A673 (cell line): Measurements from ENCODE around the gene RANBP3. TPM values are rescaled to one million over a fixed set of nuclear protein-coding genes. Genes with fewer than 3 reads are reported as not detected.
"Not testable (repeated sequence)": the region's sequence is repeated elsewhere in the genome, so short reads cannot be mapped to it uniquely, and the experiment has no call there.

Source experiments
- BruUV-seq: library from RNA; stranded (reverse); fragments of 400-500 nt; replicated peaks from 2 replicates; lab custom pipeline; 2021; lab: Mats Ljungman, UMichigan
- CTCF ChIA-PET: fragments of 300-600 bp; sonication (Branson Sonifier 250); formaldehyde crosslinking; loops from one replicate; lab custom pipeline; 2022; ENCODE audit warnings: antibody characterized with exemption; lab: Charles Lee
- POLR2A ChIA-PET: fragments of 300-600 bp; sonication (Branson Sonifier 250); formaldehyde crosslinking; loops from one replicate; lab custom pipeline; 2022; ENCODE audit warnings: antibody characterized with exemption; ENCODE audit not compliant: low non-redundant PET; lab: Charles Lee
- DNase-seq: peaks from one replicate; pipeline ENCODE4 v3.0.0-alpha.2; 2015; ENCODE audit warnings: low spot score
- H3K27ac ChIP-seq: fragments of 200-600 bp; sonication (generic); 2 replicates; pipeline ENCODE4 v1.5.1; 2016; ENCODE audit warnings: mixed run types, low read depth, mild to moderate bottlenecking, mixed read lengths, antibody characterized with exemption, low read length; ENCODE audit not compliant: poor library complexity, severe bottlenecking
- H3K27me3 ChIP-seq: fragments of 200-600 bp; sonication (generic); replicated peaks from 2 replicates; pipeline ENCODE4 v1.6.1; 2017; ENCODE audit warnings: mixed run types, low read depth, mild to moderate bottlenecking, mixed read lengths, antibody characterized with exemption, low read length; ENCODE audit not compliant: insufficient read depth, poor library complexity
- H3K36me3 ChIP-seq: fragments of 200-600 bp; sonication (generic); 2 replicates; pipeline ENCODE4 v1.6.1; 2016; ENCODE audit warnings: mixed run types, mild to moderate bottlenecking, mixed read lengths, antibody characterized with exemption, low read length; ENCODE audit not compliant: insufficient read depth, poor library complexity, severe bottlenecking
- H3K4me1 ChIP-seq: fragments of 200-600 bp; sonication (generic); 2 replicates; pipeline ENCODE4 v1.6.1; 2017; ENCODE audit warnings: mixed run types, mild to moderate bottlenecking, mixed read lengths, antibody characterized with exemption, low read length; ENCODE audit not compliant: insufficient read depth, poor library complexity, severe bottlenecking
- H3K4me3 ChIP-seq: fragments of 200-600 bp; sonication (generic); 2 replicates; pipeline ENCODE4 v1.5.1; 2016; ENCODE audit warnings: low read depth, mixed run types, mild to moderate bottlenecking, mixed read lengths, low read length; ENCODE audit not compliant: poor library complexity, severe bottlenecking
- H3K9me3 ChIP-seq: fragments of 200-600 bp; sonication (generic); 2 replicates; pipeline ENCODE4 v1.6.1; 2016; ENCODE audit warnings: mixed run types, low read depth, mild to moderate bottlenecking, mixed read lengths, antibody characterized with exemption, low read length; ENCODE audit not compliant: poor library complexity, severe bottlenecking
- EZH2 ChIP-seq: fragments of 200-600 bp; sonication (generic); IDR thresholded peaks from 2 replicates; pipeline ENCODE4 v1.6.1; 2017; ENCODE audit warnings: borderline replicate concordance, low read depth, mild to moderate bottlenecking, mixed read lengths, antibody characterized with exemption, low read length; ENCODE audit not compliant: poor library complexity, severe bottlenecking
- intact Hi-C: fragments of 100-400 bp; cut with micrococcal nuclease; formaldehyde crosslinking; loops from one replicate; pipeline ENCODE4 v1.10.0; 2022; ENCODE audit not compliant: unreplicated experiment
- total RNA-seq: library from RNA; stranded (reverse); gene quantifications from 2 replicates; pipeline ENCODE4 v1.2.3, GENCODE V29; 2021
- TF ChIP-seq, protein P1 (sequence below): fragments of 300-800, 200-600 bp; sonication (generic); conservative IDR thresholded peaks from 2 replicates; pipeline ENCODE4 v1.5.1; 2017; ENCODE audit warnings: low read depth, mild to moderate bottlenecking, antibody characterized with exemption, low read length, moderate library complexity, mixed read lengths

The RANBP3 gene
- total RNA-seq, 1 experiment from 2014 or later: 130 TPM

DNA sequence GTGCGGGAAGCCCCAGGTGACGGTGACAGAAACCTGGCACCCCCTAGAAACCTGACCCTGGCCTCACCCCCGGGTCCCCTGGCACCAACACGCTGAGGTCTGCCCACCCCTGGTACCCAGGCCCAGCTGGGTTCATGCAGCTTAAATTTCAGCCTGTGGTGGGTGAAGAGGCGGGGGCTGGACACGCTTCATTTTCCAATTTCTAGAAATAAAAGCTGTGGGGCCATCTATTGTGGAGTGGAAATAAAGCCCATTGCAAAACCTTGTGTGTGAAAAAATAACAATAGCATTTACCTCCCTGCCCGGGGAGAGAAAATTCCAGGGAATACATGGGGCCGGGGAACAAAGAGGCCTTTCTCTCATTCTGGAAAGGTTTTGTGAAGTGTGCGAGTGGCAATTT lies 100.1 kb downstream of the RANBP3 start:
- intact Hi-C loops: no loop called here
- POLR2A ChIA-PET: no interaction called here
- peaks cover 8% of the 10 kb centered on the region for H3K27me3 ChIP-seq
- H3K9me3 ChIP-seq: no peaks in the 10 kb centered on the region
- no peak for DNase-seq
- CTCF ChIA-PET: no interaction called here
- TF ChIP-seq EZH2: no peak
- TF ChIP-seq, protein P1, sequence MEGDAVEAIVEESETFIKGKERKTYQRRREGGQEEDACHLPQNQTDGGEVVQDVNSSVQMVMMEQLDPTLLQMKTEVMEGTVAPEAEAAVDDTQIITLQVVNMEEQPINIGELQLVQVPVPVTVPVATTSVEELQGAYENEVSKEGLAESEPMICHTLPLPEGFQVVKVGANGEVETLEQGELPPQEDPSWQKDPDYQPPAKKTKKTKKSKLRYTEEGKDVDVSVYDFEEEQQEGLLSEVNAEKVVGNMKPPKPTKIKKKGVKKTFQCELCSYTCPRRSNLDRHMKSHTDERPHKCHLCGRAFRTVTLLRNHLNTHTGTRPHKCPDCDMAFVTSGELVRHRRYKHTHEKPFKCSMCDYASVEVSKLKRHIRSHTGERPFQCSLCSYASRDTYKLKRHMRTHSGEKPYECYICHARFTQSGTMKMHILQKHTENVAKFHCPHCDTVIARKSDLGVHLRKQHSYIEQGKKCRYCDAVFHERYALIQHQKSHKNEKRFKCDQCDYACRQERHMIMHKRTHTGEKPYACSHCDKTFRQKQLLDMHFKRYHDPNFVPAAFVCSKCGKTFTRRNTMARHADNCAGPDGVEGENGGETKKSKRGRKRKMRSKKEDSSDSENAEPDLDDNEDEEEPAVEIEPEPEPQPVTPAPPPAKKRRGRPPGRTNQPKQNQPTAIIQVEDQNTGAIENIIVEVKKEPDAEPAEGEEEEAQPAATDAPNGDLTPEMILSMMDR: no peak
- BruUV-seq: no TSS peak
- H3K4me3 ChIP-seq: no peak overlapping the region
- no peak overlapping the region for H3K27ac ChIP-seq
- H3K4me1 ChIP-seq: no peaks in the 10 kb centered on the region
- H3K36me3 ChIP-seq: no peaks in the 10 kb centered on the region

- H3K4me3 ChIP-seq: no peak overlapping the region
- intact Hi-C loops: no loop called here
- H3K27me3 ChIP-seq: peaks cover 8% of the 10 kb centered on the region
- BruUV-seq: no TSS peak
- ChIA-PET POLR2A (no interaction called here), CTCF (no interaction called here)
- no peak overlapping the region for H3K27ac ChIP-seq
- TF ChIP-seq, protein P1: no peak
- no peak for TF ChIP-seq EZH2
- H3K4me1 ChIP-seq: no peaks in the 10 kb centered on the region
- no peaks in the 10 kb centered on the region for H3K36me3 ChIP-seq
- DNase-seq: no peak
- H3K9me3 ChIP-seq: no peaks in the 10 kb centered on the region
Observed at GRCh38 chr19:5877427-5877826, 100.5 kb downstream of the RANBP3 start.

DNA sequence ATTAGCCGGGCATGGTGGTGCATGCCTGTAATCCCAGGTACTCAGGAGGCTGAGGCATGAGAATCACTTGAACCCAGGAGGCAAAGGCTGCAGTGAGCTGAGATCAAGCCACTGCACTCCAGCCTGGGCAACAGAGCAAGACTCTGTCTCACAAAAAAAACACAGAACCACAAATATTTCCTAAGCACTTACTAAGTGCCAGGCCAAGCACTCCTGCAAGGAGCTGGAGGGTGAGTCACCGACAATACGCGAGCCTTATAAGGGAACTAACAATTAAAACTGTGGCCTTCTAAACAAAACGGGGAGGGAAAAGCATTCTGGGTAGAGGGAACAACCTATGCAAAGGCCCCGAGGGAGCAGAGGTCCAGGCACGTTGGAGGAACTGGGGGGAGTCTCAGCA lies 103.4 kb downstream of the RANBP3 start:
- POLR2A ChIA-PET: interaction anchor here (0.6 kb wide), 1 partner anchor 46 kb away, joined by 3 read pairs; no protein-coding TSS in a partner anchor
- BruUV-seq, H3K27ac ChIP-seq, H3K4me1 ChIP-seq, intact Hi-C loops, H3K27me3 ChIP-seq, H3K9me3 ChIP-seq, H3K36me3 ChIP-seq, H3K4me3 ChIP-seq: not testable (repeated sequence)
- CTCF ChIA-PET: interaction anchor here (0.5 kb wide), 1 partner anchor 1796 kb away, joined by 3 read pairs; no protein-coding TSS in a partner anchor
- DNase-seq: peak; percentile 39

DNA sequence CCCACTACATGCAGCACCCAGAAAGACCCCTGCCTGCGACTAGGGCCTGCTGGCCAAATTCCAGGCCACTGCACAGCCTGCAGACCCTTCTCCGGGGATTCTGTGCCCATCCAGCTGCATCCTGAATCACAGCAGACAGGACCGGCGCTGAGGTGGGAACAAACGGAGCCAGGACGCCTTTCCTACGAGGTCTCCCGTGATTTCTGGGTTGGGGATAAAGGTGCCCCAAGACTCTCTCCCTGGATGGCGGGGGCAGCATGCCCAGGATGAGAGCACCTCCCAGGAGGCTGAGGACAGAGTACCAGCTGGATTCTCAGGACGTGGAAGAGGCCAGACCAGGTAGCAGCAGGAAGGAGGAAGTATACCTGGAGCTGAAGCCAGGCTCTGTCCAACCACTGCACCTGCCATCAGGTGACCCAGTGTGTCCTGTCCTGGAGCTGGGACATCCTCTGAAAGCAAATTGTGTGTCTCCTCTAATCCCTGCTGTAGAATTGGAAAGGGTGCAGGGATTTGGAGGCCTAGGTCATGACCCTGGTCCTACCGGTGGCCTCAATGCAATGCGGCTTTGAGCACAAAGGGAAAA lies 104.2 kb downstream of the RANBP3 start:
- H3K9me3 ChIP-seq: no peaks in the 10 kb centered on the region
- TF ChIP-seq, protein P1: no peak
- TF ChIP-seq EZH2: no peak
- H3K4me1 ChIP-seq: no peaks in the 10 kb centered on the region
- no peaks in the 10 kb centered on the region for H3K27me3 ChIP-seq
- no peak for DNase-seq
- no peaks in the 10 kb centered on the region for H3K36me3 ChIP-seq
- H3K4me3 ChIP-seq: no peak overlapping the region
- BruUV-seq: no TSS peak
- POLR2A ChIA-PET: no interaction called here
- CTCF ChIA-PET: no interaction called here
- intact Hi-C loops: no loop called here
- H3K27ac ChIP-seq: no peak overlapping the region
